Small intestine (tissue), 16 donors: ENCODE measurements around the gene CHFR. TPM values are rescaled to one million over a fixed set of nuclear protein-coding genes. Genes with fewer than 3 reads are reported as not detected.
"Not testable (repeated sequence)": the region's sequence is repeated elsewhere in the genome, so short reads cannot be mapped to it uniquely, and the experiment has no call there.

Experiments
- DNase-seq, 2 donors: peaks; one replicate each; pipeline versions ENCODE4 v3.0.0 to v3.0.0-alpha.2; 2013
- FAIRE-seq: peaks from 2 replicates; lab custom pipeline; 2012; peaks lifted over from hg19 to GRCh38; lab: Jason Lieb, UNC
- H3K27ac ChIP-seq, 3 donors: one replicate each; pipeline ENCODE4 v1.5.1; 2013; ENCODE audit warnings: low read length in 2 of 3, mild to moderate bottlenecking in 2 of 3, control low read depth in 1 of 3, inconsistent platforms in 1 of 3, low read depth in 1 of 3, moderate library complexity in 1 of 3
- H3K27me3 ChIP-seq, 3 donors: one replicate each; pipeline ENCODE4 v1.6.1; 2013; ENCODE audit warnings: low read length in 3 of 3, inconsistent platforms in 1 of 3; ENCODE audit not compliant: control insufficient read depth in 3 of 3, insufficient read depth in 3 of 3
- H3K36me3 ChIP-seq, 3 donors: one replicate each; pipeline ENCODE4 v1.6.1; 2013; ENCODE audit warnings: low read length in 3 of 3, inconsistent platforms in 1 of 3, low read depth in 1 of 3, mild to moderate bottlenecking in 1 of 3, moderate library complexity in 1 of 3; ENCODE audit not compliant: control insufficient read depth in 3 of 3, insufficient read depth in 2 of 3
- H3K4me1 ChIP-seq, 3 donors: one replicate each; pipeline ENCODE4 v1.6.1; 2013; ENCODE audit warnings: low read length in 2 of 3, inconsistent platforms in 1 of 3, low read depth in 1 of 3, mild to moderate bottlenecking in 1 of 3, moderate library complexity in 1 of 3; ENCODE audit not compliant: control insufficient read depth in 3 of 3, insufficient read depth in 2 of 3
- H3K4me3 ChIP-seq, 3 donors: one replicate each; pipeline ENCODE4 v1.5.1; 2013; ENCODE audit warnings: low read length in 3 of 3, control low read depth in 1 of 3, inconsistent platforms in 1 of 3, low read depth in 1 of 3, mild to moderate bottlenecking in 1 of 3, moderate library complexity in 1 of 3
- H3K9me3 ChIP-seq, 2 donors: one replicate each; pipeline ENCODE4 v1.6.1; 2013; ENCODE audit warnings: low read depth in 1 of 2, low read length in 1 of 2; ENCODE audit not compliant: control insufficient read depth in 2 of 2, insufficient read depth in 1 of 2
- WGBS, 3 donors: extraction: QIAGEN DNeasy Blood & Tissue Kit; methylation state at CpG; one replicate each; pipeline ENCODE4 v1.1.7; 2013; 5-methylcytosine and 5-hydroxymethylcytosine counted together
- long read RNA-seq, 10 donors: transcript quantifications; one replicate each; lab custom pipeline, GENCODE V29; 2026
- polyA plus RNA-seq, 4 donors: library from polyadenylated mRNA; stranded (reverse) in 3 of 4; unstranded in 1 of 4; fragments of 200-250 nt in 3 of 4; fragments of 120-200 nt in 1 of 4; gene quantifications; one replicate each; pipeline versions ENCODE4 v1.2.1 to v1.2.3, GENCODE V29; 2013
- donor health status: healthy with polysubstance abuse.
- donor health status: control.
- donor health status: control.
- donor health status: Bipolar disorder and iron deficiency.
- donor health status: healthy.

Gene CHFR, protein sequence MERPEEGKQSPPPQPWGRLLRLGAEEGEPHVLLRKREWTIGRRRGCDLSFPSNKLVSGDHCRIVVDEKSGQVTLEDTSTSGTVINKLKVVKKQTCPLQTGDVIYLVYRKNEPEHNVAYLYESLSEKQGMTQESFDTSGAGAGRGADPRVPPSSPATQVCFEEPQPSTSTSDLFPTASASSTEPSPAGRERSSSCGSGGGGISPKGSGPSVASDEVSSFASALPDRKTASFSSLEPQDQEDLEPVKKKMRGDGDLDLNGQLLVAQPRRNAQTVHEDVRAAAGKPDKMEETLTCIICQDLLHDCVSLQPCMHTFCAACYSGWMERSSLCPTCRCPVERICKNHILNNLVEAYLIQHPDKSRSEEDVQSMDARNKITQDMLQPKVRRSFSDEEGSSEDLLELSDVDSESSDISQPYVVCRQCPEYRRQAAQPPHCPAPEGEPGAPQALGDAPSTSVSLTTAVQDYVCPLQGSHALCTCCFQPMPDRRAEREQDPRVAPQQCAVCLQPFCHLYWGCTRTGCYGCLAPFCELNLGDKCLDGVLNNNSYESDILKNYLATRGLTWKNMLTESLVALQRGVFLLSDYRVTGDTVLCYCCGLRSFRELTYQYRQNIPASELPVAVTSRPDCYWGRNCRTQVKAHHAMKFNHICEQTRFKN
- 10 to 100 TPM; 23.9 to 43.4 (median 31.8) TPM for polyA plus RNA-seq
- long read RNA-seq, donor 1, partial matches to known transcripts: 0 of 3 reads
- long read RNA-seq, donor 1, other reads (novel, unspliced or antisense): 0 of 3 reads
- long read RNA-seq, donor 2: 0 reads
- long read RNA-seq, donor 3, partial matches to known transcripts: 0 of 2 reads
- long read RNA-seq, donor 3, other reads (novel, unspliced or antisense): 0 of 2 reads
- long read RNA-seq, donor 4: 0 reads
- long read RNA-seq, donor 5: 0 reads
- long read RNA-seq, donor 6, partial matches to known transcripts: 0 of 1 reads
- long read RNA-seq, donor 6, other reads (novel, unspliced or antisense): 0 of 1 reads
- long read RNA-seq, donor 7: 0 reads
- long read RNA-seq, donor 8, partial matches to known transcripts: 26 of 26 reads
- long read RNA-seq, donor 8, other reads (novel, unspliced or antisense): 0 of 26 reads
- long read RNA-seq, donor 9: 0 reads
- long read RNA-seq, donor 10, partial matches to known transcripts: 0 of 1 reads
- long read RNA-seq, donor 10, other reads (novel, unspliced or antisense): 0 of 1 reads

DNA sequence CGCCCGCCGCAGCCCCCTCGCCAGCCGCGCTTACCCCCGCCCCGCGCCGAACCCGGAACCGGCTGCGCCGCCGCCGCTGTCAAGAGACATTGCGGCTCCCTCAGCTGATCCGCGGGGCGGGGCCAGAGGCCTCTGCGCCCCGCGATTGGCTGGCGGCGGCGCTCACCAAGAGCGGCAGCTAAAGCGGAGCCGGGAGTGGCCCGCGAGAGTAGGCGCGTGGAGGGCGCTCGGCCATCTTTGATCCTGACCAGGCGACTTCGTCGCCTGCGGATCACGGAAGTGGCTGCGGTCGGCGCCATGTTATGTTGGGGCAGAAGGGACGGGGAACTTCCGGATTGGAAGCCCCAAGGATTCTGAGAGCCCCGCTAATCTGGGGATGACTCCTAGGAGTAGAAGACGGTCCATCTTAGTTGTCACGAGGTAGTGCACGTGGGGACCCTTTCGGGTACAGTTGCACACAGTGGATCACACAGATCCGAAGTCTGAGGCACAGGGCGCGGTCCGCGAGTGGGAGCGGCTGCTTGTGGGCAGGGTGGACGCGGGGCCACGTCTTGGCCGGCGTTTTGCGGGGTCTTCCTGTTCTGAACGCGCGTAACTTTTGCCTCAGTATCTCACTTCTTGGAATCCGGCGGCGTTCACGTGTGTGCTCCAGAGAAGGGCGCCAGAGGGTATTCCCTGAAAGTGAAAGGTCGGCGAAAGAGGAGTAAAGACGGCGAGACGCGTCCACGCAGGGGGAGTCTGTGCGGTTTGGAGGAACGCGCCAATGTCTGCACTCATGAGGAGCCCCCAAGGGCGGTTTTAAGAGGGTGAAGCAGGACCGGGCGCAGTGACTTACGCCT lies at the start of gene CHFR:
CHFR (minus strand) TSS at position 93 of the 839 bp plus-strand sequence. CDS start 277 bp downstream, outside the sequence.
- FAIRE-seq: no peak
- WGBS, 3 donors: 1 to 4% (median 3%) methylated on average over 63 to 84 of the region's 84 CpGs

DNA sequence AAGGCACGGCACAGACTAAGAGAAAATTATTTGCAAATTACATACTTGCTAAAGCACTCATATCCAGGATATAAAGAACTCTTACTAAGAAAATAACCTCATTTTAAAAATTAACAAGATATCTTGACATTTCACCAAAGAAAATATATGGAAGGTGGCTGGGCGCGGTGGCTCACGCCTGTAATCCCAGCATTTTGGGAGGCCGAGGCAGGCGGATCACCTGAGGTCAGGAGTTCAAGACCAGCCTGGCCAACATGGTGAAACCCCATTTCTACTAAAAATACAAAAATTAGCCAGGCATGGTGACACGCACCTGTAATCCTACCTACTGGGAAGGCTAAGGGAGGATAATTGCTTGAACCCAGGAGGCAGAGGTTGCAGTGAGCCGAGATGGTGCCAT lies 49.5 kb upstream of the CHFR start:
- 96 to 98% (median 97%) methylated on average over 8 of the region's 8 CpGs for WGBS, 3 donors
- peaks cover 10 to 62% of the 10 kb centered on the region in 2 donors for H3K9me3 ChIP-seq
- H3K4me1 ChIP-seq, DNase-seq, H3K4me3 ChIP-seq, H3K27me3 ChIP-seq, H3K27ac ChIP-seq, FAIRE-seq: not testable (repeated sequence)
- H3K36me3 ChIP-seq: peaks cover 2 to 26% (median 6%) of the 10 kb centered on the region in 3 donors

More for the DNA sequence above, at the start of gene CHFR:
- peak; percentile 97 to 99 for DNase-seq
- peaks cover 0 to 10% (median 4%) of the 10 kb centered on the region in 3 donors for H3K36me3 ChIP-seq
- H3K4me3 ChIP-seq: peak within 1 kb of the TSS; percentile 88 to 97 (median 96)
- peak within 1 kb of the TSS; percentile 94 to 98 (median 97) for H3K27ac ChIP-seq
- no peaks in the 10 kb centered on the region for H3K9me3 ChIP-seq
- peaks cover 0 to 2% (median 0%) of the 10 kb centered on the region in 3 donors for H3K4me1 ChIP-seq
- no peaks in the 10 kb centered on the region for H3K27me3 ChIP-seq

DNA sequence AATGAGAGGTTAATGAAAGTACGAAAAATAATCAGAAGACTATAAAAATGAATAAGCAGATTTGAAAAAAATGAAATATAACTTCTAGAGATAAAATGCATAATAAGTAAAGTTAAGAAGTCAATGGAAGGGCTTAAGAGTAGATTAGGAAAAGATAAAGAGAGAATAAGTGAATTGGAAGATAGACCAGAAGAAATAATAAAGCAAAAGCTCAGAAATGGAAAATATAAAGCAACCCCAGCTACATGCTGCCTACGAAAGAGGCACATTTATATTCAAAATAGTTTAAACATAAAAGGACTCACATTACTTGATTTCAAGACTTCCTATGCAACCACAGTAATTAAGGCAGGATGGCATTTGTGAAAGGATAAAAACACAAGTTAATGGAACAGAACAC lies 48.8 kb upstream of the CHFR start:
- DNase-seq (no peak), FAIRE-seq (no peak)
- Histone ChIP-seq H3K27ac (no peak overlapping the region), H3K4me3 (no peak overlapping the region), H3K9me3 (peaks cover 6 to 57% of the 10 kb centered on the region in 2 donors), H3K27me3 (no peaks in the 10 kb centered on the region), H3K36me3 (peaks cover 2 to 21% (median 4%) of the 10 kb centered on the region in 3 donors), H3K4me1 (no peaks in the 10 kb centered on the region)
- 81 to 95% (median 91%) methylated on average over 2 of the region's 2 CpGs for WGBS, 3 donors

DNA sequence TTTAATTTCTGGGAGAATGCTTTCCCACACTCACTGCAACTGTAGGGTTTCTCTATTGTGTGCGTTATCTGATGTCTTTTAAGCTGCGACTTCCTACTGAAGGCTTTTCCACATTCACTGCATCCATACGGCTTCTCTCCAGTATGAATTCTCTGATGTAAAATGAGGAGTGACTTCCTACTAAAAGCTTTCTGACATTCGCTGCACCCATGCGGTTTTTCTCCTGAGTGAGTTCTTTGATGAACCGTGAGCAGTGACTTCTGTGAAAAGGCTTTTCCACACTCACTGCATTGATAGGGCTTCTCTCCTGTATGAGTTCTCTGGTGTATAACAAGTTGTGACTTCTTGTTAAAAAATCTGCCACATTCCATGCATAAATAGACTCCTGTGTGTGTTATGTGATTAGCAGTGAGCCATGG lies 39.0 kb upstream of the CHFR start:
- Histone ChIP-seq H3K36me3 (peaks cover 5 to 18% (median 16%) of the 10 kb centered on the region in 3 donors), H3K9me3 (peaks cover 15 to 63% of the 10 kb centered on the region in 2 donors), H3K27ac (no peak overlapping the region), H3K4me1 (no peaks in the 10 kb centered on the region), H3K27me3 (no peaks in the 10 kb centered on the region), H3K4me3 (no peak overlapping the region)
- FAIRE-seq: no peak
- no peak for DNase-seq
- 99% methylated on average over 6 of the region's 6 CpGs for WGBS, 3 donors

DNA sequence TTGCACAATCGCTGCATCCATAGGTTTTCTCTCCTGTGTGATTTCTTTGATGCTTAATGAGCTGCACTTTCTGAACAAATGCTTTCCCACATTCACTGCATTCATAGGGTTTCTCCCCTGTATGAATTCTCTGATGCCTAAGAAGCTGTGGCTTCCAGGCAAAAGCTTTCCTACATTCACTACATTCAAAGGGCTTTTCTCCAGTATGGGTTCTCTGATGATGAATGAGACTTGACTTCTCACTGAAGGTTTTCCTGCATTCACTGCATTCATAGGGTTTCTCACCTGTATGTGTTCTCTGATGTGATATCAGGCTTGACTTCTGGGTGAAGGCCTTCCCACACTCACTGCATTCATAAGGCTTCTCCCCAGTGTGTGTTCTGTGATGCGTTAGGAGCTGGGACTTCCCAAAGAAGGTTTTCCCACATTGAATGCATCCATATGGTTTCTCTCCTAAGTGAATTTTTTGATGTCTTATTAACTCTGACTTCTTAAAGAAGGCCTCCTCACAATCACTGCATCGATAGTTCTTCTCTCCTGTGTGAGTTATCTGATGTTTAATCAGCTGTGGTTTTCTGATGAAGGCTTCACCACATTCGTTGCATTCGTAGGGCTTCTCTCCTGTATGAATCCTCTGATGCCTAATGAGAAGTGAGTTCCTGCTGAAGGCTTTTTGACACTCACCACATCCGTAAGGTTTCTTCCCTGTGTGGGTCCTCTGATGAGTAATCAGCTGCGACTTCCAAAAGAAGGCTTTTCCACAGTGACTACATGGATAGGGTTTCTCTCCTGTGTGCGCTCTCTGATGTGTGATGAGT lies 38.4 kb upstream of the CHFR start:
- peaks cover 13 to 64% of the 10 kb centered on the region in 2 donors for H3K9me3 ChIP-seq
- WGBS, 3 donors: 95 to 98% (median 96%) methylated on average over 8 of the region's 8 CpGs
- no peaks in the 10 kb centered on the region for H3K27me3 ChIP-seq
- no peak overlapping the region for H3K27ac ChIP-seq
- FAIRE-seq: no peak
- H3K4me1 ChIP-seq: no peaks in the 10 kb centered on the region
- no peak overlapping the region for H3K4me3 ChIP-seq
- DNase-seq: no peak
- H3K36me3 ChIP-seq: peaks cover 5 to 17% (median 13%) of the 10 kb centered on the region in 3 donors

DNA sequence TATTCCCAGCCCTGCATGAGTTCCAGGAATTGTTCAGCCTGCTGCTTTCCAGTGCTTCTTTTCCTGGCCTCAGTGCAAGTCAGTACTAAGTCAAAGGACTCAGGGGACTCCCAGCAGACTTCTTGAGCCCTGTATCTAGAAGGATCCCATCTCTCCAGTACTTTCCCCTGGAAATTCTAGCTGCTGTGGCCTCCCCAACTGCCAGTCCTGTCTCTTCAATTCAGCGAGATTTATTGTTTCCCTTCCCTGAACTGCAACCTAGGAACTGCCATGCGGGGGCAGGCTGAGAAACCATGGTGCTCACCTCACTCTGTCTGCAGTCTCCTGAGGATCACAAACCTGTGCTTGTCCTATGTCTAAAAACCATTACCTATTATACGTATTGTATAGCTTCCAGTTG lies 37.0 kb upstream of the CHFR start:
- WGBS, 3 donors: 93 to 98% (median 97%) methylated on average over 3 of the region's 3 CpGs
- Histone ChIP-seq H3K4me3 (no peak overlapping the region), H3K9me3 (peaks cover 11 to 63% of the 10 kb centered on the region in 2 donors), H3K27ac (no peak overlapping the region), H3K27me3 (no peaks in the 10 kb centered on the region), H3K36me3 (peaks cover 2 to 8% (median 7%) of the 10 kb centered on the region in 3 donors), H3K4me1 (no peaks in the 10 kb centered on the region)
- DNase-seq (no peak), FAIRE-seq (no peak)

DNA sequence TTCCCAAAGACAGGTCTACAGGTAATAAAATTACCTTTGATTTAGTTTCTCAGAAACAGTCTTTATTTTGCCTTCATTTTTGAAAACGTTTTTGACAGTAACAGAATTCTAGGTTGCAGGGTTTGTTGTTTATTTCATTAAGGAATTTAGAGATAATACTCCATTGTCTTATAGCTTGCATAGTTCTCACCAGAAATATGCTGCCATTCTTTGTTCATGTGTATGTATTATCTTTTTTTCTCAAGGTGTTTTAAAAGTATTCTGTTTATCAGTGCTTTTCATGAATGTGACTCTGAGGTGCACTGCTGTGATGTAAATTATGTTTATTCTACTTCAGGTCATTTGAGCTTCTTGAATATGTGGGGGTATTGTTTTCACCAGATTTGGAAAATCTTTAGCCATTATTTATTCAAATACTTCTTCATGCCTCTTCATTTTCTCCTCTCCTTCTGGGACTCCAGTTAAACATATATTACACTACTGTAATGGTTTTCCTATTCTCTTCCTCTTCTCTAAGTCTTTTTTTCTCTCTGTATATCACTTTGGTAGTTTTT lies 36.0 kb upstream of the CHFR start:
- no peak overlapping the region for H3K27ac ChIP-seq
- H3K9me3 ChIP-seq: peaks cover 11 to 63% of the 10 kb centered on the region in 2 donors
- no peak for FAIRE-seq
- H3K36me3 ChIP-seq: peaks cover 0 to 4% (median 2%) of the 10 kb centered on the region in 3 donors
- no peaks in the 10 kb centered on the region for H3K27me3 ChIP-seq
- 42 to 57% (median 52%) methylated on average over 1 of the region's 1 CpG for WGBS, 3 donors
- H3K4me1 ChIP-seq: no peaks in the 10 kb centered on the region
- H3K4me3 ChIP-seq: no peak overlapping the region
- DNase-seq: no peak
